ENCODE data around the gene NDRG3.
"Not testable (repeated sequence)": the region's sequence is repeated elsewhere in the genome, so short reads cannot be mapped to it uniquely, and the experiment has no call there.

Gene NDRG3

GRCh38 chr20:36758276-36758675, 12.4 kb upstream of the NDRG3 start:
- no peak for DNase-seq

GRCh38 chr20:36756496-36756895, 10.6 kb upstream of the NDRG3 start:
- no peak for DNase-seq

- peak; percentile 19 for DNase-seq
Observed at GRCh38 chr20:36754656-36755222, 8.8 kb upstream of the NDRG3 start.

- DNase-seq: no peak
Observed at GRCh38 chr20:36752582-36752981, 6.7 kb upstream of the NDRG3 start.

- no peak for DNase-seq
Observed at GRCh38 chr20:36745234-36745926, 510 bp downstream of the NDRG3 start.

GRCh38 chr20:36744764-36745191, 1.1 kb downstream of the NDRG3 start:
- no peak for DNase-seq

- no peak for DNase-seq
Observed at GRCh38 chr20:36744243-36744642, 1.6 kb downstream of the NDRG3 start.

GRCh38 chr20:36742558-36742957, 3.3 kb downstream of the NDRG3 start:
- no peak for DNase-seq

- DNase-seq: no peak
Observed at GRCh38 chr20:36741072-36741471, 4.8 kb downstream of the NDRG3 start.

- no peak for DNase-seq
Observed at GRCh38 chr20:36737183-36737499, 8.7 kb downstream of the NDRG3 start.

- no peak for DNase-seq
Observed at GRCh38 chr20:36736451-36737182, 9.3 kb downstream of the NDRG3 start.

GRCh38 chr20:36732456-36732855, 13.4 kb downstream of the NDRG3 start:
- DNase-seq: no peak

- DNase-seq: no peak
Observed at GRCh38 chr20:36728986-36729385, 16.9 kb downstream of the NDRG3 start.

- no peak for DNase-seq
Observed at GRCh38 chr20:36726168-36726567, 19.7 kb downstream of the NDRG3 start.

- DNase-seq: no peak
Observed at GRCh38 chr20:36720510-36720909, 25.4 kb downstream of the NDRG3 start.

GRCh38 chr20:36717657-36718056, 28.2 kb downstream of the NDRG3 start:
- no peak for DNase-seq

GRCh38 chr20:36717021-36717420, 28.9 kb downstream of the NDRG3 start:
- DNase-seq: no peak

- DNase-seq: no peak
Observed at GRCh38 chr20:36712775-36713174, 33.1 kb downstream of the NDRG3 start.

GRCh38 chr20:36709126-36709525, 36.8 kb downstream of the NDRG3 start:
- DNase-seq: no peak

- DNase-seq: no peak
Observed at GRCh38 chr20:36703530-36703929, 42.4 kb downstream of the NDRG3 start.

- no peak for DNase-seq
Observed at GRCh38 chr20:36700438-36700837, 45.5 kb downstream of the NDRG3 start.

- not testable (repeated sequence) for DNase-seq
Observed at GRCh38 chr20:36695467-36695866, 50.4 kb downstream of the NDRG3 start.

- no peak for DNase-seq
Observed at GRCh38 chr20:36688630-36689029, 57.3 kb downstream of the NDRG3 start.

- no peak for DNase-seq
Observed at GRCh38 chr20:36687850-36688249, 58.0 kb downstream of the NDRG3 start.
